GM21515 (cell line): ENCODE measurements around the gene ACP7.
"Not testable (repeated sequence)": the region's sequence is repeated elsewhere in the genome, so short reads cannot be mapped to it uniquely, and the experiment has no call there.

Experiments
- ATAC-seq: cut with Tn5 transposase; IDR thresholded peaks from one replicate; pipeline ENCODE4 v1.9.1; 2021; ENCODE audit not compliant: unreplicated experiment

Gene ACP7

GRCh38 chr19:39077323-39077722 lies 6.8 kb upstream of the ACP7 start:
- ATAC-seq = no peak

- ATAC-seq = no peak
Observed at GRCh38 chr19:39078436-39079200, 5.5 kb upstream of the ACP7 start.

- no peak for ATAC-seq
Observed at GRCh38 chr19:39080431-39080830, 3.7 kb upstream of the ACP7 start.

- ATAC-seq = no peak
Observed at GRCh38 chr19:39082167-39082566, 2.0 kb upstream of the ACP7 start.

- ATAC-seq = no peak
Observed at GRCh38 chr19:39082745-39083598, 1.2 kb upstream of the ACP7 start.

GRCh38 chr19:39083599-39083982 lies 577 bp upstream of the ACP7 start:
- no peak for ATAC-seq

- no peak for ATAC-seq
Observed at GRCh38 chr19:39084732-39085080, 538 bp downstream of the ACP7 start.

GRCh38 chr19:39085392-39085791 lies 1.2 kb downstream of the ACP7 start:
- ATAC-seq = no peak

GRCh38 chr19:39086386-39086785 lies 2.2 kb downstream of the ACP7 start:
- ATAC-seq = no peak

- ATAC-seq = no peak
Observed at GRCh38 chr19:39087907-39088686, 3.9 kb downstream of the ACP7 start.

- not testable (repeated sequence) for ATAC-seq
Observed at GRCh38 chr19:39090016-39090415, 5.8 kb downstream of the ACP7 start.

GRCh38 chr19:39090881-39091280 lies 6.7 kb downstream of the ACP7 start:
- no peak for ATAC-seq

GRCh38 chr19:39095799-39096540 lies 11.8 kb downstream of the ACP7 start:
- not testable (repeated sequence) for ATAC-seq

- ATAC-seq = no peak
Observed at GRCh38 chr19:39097299-39097698, 13.1 kb downstream of the ACP7 start.

- no peak for ATAC-seq
Observed at GRCh38 chr19:39097721-39098120, 13.6 kb downstream of the ACP7 start.

- no peak for ATAC-seq
Observed at GRCh38 chr19:39098365-39099269, 14.4 kb downstream of the ACP7 start.

GRCh38 chr19:39099341-39099740 lies 15.2 kb downstream of the ACP7 start:
- ATAC-seq = no peak

GRCh38 chr19:39100500-39101166 lies 16.5 kb downstream of the ACP7 start:
- no peak for ATAC-seq

GRCh38 chr19:39103151-39103550 lies 19.0 kb downstream of the ACP7 start:
- no peak for ATAC-seq
